Fibroblast of mammary gland (primary cell): ENCODE data around the gene NUDCD2.

Experiments used
- DNase-seq: peaks from one replicate; pipeline ENCODE4 v3.0.0-alpha.2; 2010; ENCODE audit warnings: low read depth
- H3K4me3 ChIP-seq: 2 replicates; pipeline ENCODE4 v1.5.1; 2011; ENCODE audit warnings: low read depth, mild to moderate bottlenecking, low read length, moderate library complexity; ENCODE audit not compliant: control insufficient read depth
- CTCF ChIP-seq: conservative IDR thresholded peaks from 2 replicates; pipeline ENCODE4 v1.5.1; 2011; ENCODE audit warnings: low read depth, low read length, inconsistent platforms; ENCODE audit not compliant: control insufficient read depth, insufficient read depth

The NUDCD2 gene

GRCh38 chr5:163459819-163460561, at the start of gene NUDCD2:
NUDCD2 (minus strand) TSS chr5:163460102; CDS start chr5:163460050, 52 bp downstream.
- H3K4me3 ChIP-seq, result peak within 1 kb of the TSS; percentile 71
- TF ChIP-seq CTCF, result no peak
- DNase-seq, result peak; percentile 99

GRCh38 chr5:163509291-163509951, 49.5 kb upstream of the NUDCD2 start:
- H3K4me3 ChIP-seq, result peak overlapping the region; percentile 19
- DNase-seq, result peak; percentile 78

GRCh38 chr5:163508753-163509152, 48.9 kb upstream of the NUDCD2 start:
- DNase-seq, result no peak
- H3K4me3 ChIP-seq, result peak overlapping the region; percentile 19
- no peak for TF ChIP-seq CTCF

More at GRCh38 chr5:163509291-163509951, 49.5 kb upstream of the NUDCD2 start:
- no peak for TF ChIP-seq CTCF

GRCh38 chr5:163506726-163507125, 46.8 kb upstream of the NUDCD2 start:
- no peak for TF ChIP-seq CTCF
- peak overlapping the region; percentile 81 for H3K4me3 ChIP-seq
- peak; percentile 75 for DNase-seq

- no peak for TF ChIP-seq CTCF
- DNase-seq, result no peak
- peak overlapping the region; percentile 81 for H3K4me3 ChIP-seq
Observed at GRCh38 chr5:163506095-163506457, 46.2 kb upstream of the NUDCD2 start.

- peak within 1 kb of the TSS; percentile 81 for H3K4me3 ChIP-seq
- TF ChIP-seq CTCF, result peak; percentile 29
Observed at GRCh38 chr5:163505368-163506094, 45.6 kb upstream of the NUDCD2 start, which contains the start of gene MAT2B. MAT2B (plus strand) TSS chr5:163505619; CDS start chr5:163505687, 68 bp downstream.

More at GRCh38 chr5:163505368-163506094, 45.6 kb upstream of the NUDCD2 start, which contains the start of gene MAT2B:
- DNase-seq, result peak; percentile 89
